C4-2B (cell line): ENCODE data around the gene DMTF1.

Experiments used
- ZFX ChIP-seq: fragments of 450-650 bp; IDR thresholded peaks from 2 replicates; pipeline ENCODE4 v1.6.1; 2017
- TF ChIP-seq, protein P1 (sequence below): fragments of 450-650 bp; conservative IDR thresholded peaks from 2 replicates; pipeline ENCODE4 v1.5.1; 2017; ENCODE audit warnings: mild to moderate bottlenecking

DNA sequence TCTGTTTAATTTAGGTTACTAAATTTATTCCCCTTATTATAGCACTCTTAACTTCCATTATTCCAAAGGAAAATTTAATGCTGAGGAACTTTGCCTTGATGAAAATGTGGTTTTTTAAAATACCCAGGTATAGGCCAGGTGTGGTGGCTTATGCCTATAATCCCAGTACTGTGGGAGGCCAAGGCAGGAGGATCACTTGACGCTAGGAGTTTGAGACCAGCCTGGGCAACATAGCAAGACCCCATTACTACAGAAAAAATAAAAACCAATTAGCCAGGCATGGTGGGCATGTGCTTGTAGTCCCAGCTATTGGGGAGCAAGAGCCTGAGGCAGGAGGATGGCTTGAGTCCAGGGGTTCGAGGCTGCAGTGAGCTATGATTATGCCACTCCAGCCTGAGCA, 34.9 kb downstream of the DMTF1 start:
- TF ChIP-seq, protein P1, sequence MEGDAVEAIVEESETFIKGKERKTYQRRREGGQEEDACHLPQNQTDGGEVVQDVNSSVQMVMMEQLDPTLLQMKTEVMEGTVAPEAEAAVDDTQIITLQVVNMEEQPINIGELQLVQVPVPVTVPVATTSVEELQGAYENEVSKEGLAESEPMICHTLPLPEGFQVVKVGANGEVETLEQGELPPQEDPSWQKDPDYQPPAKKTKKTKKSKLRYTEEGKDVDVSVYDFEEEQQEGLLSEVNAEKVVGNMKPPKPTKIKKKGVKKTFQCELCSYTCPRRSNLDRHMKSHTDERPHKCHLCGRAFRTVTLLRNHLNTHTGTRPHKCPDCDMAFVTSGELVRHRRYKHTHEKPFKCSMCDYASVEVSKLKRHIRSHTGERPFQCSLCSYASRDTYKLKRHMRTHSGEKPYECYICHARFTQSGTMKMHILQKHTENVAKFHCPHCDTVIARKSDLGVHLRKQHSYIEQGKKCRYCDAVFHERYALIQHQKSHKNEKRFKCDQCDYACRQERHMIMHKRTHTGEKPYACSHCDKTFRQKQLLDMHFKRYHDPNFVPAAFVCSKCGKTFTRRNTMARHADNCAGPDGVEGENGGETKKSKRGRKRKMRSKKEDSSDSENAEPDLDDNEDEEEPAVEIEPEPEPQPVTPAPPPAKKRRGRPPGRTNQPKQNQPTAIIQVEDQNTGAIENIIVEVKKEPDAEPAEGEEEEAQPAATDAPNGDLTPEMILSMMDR: no peak
- no peak for TF ChIP-seq ZFX
